Gastrocnemius medialis (tissue), 4 donors: ENCODE data around the gene MAP2K5.

Source experiments
- CTCF ChIP-seq, 5 experiments: fragments of 450-650 bp in 3 of 5; fragments of 200-600 bp in 2 of 5; sonication (generic) in 2 of 5; IDR thresholded peaks in 4 of 5; conservative IDR thresholded peaks in 1 of 5; 1 replicate in 4 of 5; 2 replicates in 1 of 5; pipeline ENCODE4 v1.5.1; 2016 to 2019; ENCODE audit warnings: antibody characterized with exemption in 5 of 5, mild to moderate bottlenecking in 3 of 5, moderate library complexity in 3 of 5
- POLR2A ChIP-seq, 2 donors: fragments of 450-650 bp; IDR thresholded peaks; one replicate each; pipeline ENCODE4 v1.6.1; 2017; ENCODE audit warnings: antibody characterized with exemption in 2 of 2, mild to moderate bottlenecking in 2 of 2, moderate library complexity in 2 of 2

- TF ChIP-seq CTCF (IDR thresholded peaks at IDR 0.05 in 4 of 5, conservative IDR thresholded peaks at IDR 0.05 in 1 of 5) = no peak
- no peak for TF ChIP-seq POLR2A (IDR thresholded peaks at IDR 0.05)
These were observed 166.0 kb downstream of the MAP2K5 start for GRCh38 chr15:67708500-67708899.
